Hematopoietic multipotent progenitor cell (in vitro differentiated cells): ENCODE data around the gene CCDC78. TPM values are rescaled to one million over a fixed set of nuclear protein-coding genes. Genes with fewer than 3 reads are reported as not detected.
"Not testable (repeated sequence)": the region's sequence is repeated elsewhere in the genome, so short reads cannot be mapped to it uniquely, and the experiment has no call there.

Experiments
- DNase-seq, 3 donors: peaks; one replicate each; pipeline ENCODE4 v3.0.0-alpha.2; 2011 to 2015; ENCODE audit warnings: low read depth in 2 of 3, low spot score in 2 of 3
- total RNA-seq: library from RNA; depleted of rRNA; stranded (reverse); fragments of >200 nt; gene quantifications from one replicate; pipeline ENCODE4 v1.2.3, GENCODE V29; 2012

CCDC78 gene
- total RNA-seq, 1 donor: 2.7 TPM

DNA sequence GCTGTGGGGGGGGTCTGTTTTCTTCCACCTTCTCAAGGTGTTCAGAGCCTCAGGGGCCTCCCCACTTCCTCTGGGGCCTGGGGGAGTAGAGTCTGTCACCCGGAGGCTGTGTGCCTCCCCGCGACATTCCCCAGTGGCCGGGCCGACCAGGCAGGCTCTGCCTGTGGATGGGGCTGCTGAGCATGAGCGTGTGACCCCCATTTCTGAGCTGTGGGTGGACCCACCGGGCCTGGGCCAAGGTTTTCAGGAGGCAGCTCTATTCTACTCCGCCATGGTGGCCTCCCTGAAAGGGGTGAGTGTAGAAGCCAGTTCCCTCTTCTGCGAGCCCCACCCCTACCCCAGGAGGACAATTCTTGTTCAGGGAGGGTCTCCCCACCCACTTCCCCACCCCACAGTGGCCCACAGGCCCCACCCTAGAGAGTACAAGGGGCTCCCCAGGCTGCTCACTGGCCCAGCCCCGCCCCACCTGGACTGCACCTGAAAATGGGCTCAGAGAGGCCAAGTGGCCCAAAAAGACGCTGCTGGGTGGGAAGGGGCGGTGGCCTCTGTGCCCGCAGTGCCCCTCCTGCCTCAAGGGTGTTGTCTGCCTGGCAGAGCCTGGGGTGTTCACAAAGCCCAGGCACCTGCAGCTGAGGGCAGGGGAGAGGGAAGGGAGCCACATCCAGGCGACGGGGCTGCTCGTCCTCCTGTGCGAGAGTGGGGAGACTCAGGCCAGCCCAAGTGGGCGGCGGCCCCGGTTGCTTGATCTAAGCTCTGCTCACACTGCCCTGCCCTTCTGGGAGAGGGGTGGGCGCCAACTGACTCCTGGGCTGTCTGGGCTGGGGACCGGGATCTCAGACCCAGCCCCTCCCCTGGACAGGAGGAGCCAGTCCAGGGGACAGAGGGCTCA is 35.6 kb upstream of the CCDC78 start:
- no peak for DNase-seq

DNA sequence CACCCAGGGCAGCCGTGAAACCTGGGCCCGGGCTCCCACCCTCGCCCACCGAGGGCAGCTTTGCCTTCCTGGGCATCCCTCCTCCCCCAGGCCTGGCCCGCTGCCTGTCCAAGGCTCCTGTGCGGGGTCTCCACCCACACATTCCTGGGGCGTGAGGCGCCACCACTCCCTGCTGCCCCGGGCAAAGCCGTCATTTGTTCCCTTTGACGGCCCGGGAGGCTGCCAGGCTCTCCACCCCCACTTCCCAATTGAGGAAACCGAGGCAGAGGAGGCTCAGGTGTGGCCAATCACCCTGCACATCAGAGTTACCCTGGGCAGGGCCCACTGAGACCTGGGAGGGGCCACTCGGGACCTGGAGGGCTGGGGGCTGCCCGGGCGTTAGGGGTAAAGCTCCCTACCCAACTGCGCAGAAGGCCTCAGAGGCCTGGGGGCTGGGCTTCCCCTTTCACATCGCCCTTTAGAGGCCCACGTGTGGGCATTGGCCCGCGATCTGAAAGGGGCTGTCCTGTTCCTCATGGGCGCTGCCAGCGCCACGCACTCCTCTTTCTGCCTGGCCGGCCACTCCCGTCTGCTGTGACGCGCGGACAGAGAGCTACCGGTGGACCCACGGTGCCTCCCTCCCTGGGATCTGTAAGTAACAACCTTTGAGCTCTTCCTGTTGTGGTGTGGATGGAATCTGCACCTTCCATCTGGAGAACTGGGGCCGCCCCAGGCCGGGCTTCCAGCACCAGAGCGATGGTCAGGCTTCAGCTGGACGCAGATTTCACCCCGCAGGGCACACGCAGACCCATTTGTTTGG is 34.5 kb upstream of the CCDC78 start, which contains the start of gene MSLN:
Gene MSLN, plus strand, starts transcription at position 190 of the 799 bp plus-strand sequence. CDS start 1,947 bp downstream, outside the sequence.
- no peak for DNase-seq

DNA sequence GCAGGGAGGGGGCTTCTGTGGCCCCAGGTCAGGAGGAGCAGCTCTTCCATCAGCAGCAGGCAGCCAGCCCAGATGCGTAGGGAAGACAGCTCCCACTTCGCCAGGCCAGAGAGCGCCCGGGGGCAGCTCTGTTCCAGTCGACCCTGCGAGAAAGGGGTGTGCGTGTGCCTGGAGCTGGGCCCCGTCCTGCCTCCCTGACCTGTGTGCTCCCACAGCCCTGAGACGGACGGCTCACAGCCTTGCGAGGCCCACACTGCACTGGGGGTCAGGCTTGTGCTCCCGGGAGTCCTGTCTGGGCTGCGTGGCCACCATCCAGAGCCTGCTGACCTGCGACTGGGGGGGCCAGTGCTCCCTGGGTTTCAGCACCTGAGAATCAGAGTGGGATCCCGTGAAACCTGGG is 33.8 kb upstream of the CCDC78 start:
- no peak for DNase-seq

DNA sequence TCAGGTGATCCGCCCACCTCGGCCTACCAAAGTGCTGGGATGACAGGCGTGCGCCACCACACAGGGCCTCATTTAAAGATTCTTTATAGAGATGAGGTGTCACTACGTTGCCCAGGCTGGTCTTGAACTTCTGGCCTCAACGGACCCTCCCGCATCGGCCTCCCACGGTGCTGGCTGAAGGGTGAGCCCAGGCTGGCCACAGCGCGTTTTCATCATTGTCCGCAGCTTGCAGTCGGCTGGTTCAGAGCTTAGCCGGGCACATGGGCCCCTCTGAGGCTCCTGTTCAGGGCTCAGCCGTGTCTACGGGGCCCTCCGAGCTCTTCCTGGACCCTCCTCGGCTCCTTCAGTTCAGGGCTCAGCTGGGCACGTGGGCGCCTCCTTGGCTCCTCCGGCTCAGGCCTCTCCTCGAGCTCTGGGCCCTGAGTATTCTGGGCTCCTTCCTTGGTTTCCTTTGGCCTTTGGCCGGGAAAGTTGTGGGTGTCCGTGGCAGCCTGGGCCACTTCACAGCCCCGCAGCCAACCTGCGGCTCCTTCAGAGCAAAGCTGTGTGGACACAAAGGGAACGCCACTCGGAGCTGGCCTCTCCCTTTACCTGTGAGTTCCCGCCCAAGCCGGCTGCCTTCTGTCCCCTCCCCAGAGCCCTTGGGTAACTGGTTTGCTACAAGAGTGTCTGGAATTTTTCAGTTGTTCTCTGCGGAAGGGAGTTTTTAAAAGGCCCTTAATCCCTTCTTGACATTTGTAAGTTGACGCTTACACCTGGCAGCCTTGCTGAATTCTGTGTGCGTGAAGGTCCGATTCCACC is 33.1 kb upstream of the CCDC78 start:
- no peak for DNase-seq

DNA sequence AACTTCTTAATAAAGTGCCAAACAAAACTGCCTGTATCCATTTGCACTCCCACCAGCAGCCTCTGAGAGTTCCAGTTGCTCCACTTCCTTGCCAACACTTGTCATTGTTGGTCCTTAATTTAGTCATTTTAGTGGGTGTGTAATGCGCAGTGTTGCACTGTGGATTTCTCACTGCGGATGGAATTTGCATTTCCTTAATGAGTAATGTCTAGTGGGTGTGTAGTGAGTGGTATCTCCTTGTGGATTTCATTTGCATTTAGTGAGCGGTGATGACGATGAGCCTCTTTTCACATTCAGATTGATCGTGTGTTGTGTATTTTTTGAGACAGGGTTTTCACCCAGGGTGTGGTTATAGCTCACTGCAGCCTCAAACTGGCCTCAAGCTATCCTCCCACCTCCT is 30.2 kb upstream of the CCDC78 start:
- no peak for DNase-seq

DNA sequence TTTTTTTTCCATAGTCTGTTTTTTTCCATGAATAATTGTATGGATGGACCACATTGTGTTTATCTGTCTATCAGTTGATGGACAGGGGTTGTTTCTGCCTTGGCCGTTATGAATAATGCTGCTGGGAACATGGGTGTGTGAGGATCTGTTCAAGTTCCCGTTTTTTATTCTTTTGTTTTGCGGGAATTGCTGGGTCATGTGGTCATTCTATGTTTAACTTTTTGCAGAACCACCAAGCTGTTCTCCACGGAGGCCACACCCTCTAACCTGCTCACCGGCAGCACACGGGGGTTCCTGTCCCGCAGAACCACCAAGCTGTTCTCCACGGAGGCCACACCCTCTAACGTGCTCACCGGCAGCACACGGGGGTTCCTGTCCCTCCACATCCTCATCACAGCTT is 28.4 kb upstream of the CCDC78 start:
- DNase-seq: peak in 2 of 3 donors; percentile 60 to 69

DNA sequence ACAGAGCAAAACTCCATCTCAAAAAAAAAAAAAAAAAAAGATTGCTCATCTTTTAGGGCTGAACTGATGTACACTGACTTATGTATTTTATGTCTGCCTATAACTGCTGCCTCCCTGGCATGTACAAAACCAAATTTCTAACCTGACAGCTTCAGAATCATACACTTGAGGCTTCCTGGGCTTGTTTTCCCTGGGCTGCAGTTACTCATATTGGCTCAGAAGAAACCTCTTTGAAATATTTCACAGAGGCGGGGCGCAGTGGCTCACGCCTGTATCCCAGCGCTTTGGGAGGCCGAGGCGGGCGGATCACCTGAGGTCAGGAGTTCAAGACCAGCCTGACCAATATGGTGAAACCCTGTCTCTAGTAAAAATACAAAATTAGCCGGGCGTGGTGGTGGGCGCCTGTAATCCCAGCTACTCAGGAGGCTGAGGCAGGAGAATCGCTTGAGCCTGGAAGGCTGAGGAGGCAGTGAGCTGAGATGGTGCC is 27.9 kb upstream of the CCDC78 start:
- DNase-seq: not testable (repeated sequence)

DNA sequence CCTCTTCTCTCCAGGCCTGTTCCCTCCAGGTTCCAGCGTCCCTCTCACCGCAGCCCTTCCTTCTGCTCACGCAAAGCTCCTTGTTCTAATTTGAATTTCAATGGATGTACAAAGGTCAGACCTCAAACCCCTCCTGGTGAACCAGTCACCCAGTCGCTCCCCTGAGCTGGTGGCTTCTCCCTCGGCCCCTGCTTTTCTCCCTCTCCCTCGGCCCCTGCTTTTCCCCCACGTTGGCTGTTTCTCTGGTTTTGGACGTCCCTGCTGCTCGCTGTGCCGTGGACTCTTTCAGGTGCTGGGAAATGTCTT is 25.7 kb upstream of the CCDC78 start:
- DNase-seq: no peak

DNA sequence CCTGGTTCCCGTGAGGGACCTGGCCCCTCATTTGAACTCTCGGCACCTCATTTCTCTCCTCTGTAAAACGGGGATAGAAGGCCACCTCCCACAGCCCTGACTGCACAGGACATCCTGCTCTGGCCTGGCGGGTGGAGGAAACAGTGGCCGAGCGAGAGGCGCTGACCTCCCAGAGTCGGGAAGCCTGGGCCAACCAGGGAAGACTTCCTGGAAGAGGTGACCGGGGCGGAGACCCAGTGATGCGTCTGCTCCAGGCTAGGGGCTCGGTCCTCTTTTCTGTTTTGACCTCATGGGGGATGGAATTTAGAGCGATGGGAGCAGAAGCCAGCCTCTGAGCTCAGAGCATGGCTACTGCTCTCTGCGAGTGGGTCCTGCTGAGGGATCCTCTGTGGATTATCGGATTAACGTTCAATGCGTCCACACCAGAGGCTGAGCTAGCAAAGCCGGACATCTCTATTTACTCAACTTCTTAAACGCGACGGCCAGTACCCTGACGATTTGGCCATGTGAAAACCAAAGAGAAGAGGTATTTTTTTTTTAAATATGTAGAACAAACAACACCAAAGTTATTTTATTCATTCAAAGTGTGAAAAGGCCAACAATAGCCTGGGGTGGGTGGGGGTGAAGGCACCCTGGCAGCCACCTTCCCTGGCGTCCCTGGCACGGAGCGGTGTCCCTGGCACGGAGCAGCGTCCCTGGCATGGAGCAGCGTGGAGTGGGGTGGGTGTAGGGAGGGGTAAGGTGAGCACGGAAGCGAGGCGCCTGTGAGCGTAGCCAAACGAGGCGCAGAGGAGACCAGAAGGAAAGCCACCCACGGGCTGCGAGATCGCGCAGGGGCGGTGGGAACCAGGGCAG is 25.1 kb upstream of the CCDC78 start:
- no peak for DNase-seq

DNA sequence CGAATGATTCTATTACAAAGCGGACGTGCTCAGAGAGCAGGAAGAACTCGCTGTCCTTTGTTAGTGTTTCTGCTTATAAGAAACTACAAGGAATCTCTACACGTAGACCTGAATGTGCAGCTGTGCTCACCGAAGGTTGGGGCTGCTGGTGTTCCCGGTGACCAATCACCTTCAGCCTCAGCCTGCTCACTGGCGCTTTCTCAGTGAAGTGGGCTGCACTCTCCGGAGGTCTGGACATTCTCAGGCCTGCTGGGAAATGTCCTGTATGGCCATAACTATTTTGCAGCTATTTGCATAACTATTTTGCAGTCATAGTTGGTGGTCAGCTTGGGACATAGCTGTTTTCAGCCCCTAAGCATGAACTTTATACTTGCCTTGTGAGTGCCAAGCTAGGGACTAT is 24.2 kb upstream of the CCDC78 start:
- DNase-seq: no peak

DNA sequence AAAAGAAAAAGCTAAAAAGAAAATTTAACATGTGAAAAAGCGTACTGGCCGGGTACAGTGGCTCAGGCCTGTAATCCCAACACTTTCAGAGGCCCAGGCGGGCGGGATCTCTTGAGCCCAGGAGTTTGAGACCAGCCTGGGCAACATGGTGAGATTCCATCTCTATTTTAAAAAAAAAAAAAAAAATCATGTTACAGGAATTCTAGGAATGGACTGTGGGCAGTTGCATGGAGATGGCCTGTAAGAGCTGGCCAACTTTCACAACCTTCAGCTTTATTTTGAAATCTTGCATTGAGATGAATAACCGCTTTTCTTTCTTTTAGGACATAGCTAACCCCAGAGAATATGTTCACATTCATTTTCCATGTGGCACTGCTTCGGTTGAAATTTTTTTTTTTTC is 22.8 kb upstream of the CCDC78 start:
- no peak for DNase-seq

DNA sequence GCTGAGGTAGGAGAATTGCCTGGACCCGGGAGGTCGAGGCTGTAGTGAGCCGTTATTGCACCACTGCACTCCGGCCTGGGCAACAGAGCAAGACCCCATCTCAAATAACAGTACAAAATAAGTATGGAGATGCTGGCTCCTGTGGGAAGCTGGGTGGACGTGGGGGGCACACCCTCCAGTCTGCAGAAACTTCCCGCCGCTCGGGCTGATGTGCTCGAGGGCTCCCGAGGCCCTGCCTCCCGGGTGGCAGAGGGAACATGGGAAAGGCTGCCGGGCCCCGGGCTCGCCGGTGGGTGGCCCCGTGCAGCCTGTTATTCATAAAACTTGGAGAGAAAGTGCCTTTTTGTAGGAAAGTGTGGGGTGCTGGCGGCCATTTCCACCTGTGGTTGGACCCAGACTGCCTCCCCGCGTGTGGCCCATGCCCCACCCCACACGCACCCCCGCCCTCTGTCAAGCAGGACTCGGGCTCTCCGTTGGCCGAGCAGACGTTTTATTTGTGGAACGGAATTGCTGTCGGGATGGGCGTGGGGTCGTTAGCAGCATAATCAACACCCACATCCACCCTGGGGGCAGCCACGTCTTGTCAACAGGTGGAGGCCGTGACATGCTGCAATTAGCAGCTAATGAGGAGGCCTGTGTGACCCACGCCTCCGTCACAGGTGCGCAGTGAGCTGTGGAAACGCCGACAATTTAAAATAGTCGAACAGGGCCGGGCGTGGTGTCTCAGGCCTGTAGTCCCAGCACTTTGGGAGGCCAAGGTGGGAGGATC is 21.9 kb upstream of the CCDC78 start:
- no peak for DNase-seq

DNA sequence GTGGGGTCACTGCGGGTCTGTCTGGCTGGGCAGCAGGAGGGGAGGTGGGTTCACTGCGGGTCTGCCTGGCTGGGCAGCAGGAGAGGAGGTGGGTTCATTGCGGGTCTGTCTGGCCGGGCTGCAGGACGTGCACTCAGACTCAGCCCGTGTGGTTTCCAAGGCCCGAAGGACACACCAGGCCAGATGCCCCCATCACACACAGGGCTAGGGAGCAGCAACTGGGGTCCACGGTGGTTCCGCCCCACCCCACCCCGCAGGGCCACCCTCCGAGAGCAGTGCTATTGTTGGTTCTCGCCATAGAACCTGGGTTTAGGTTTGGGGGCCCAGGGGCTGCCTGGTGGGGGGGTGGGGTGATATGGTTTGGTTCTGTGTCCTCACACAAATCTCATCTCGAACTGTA is 20.4 kb upstream of the CCDC78 start:
- no peak for DNase-seq

DNA sequence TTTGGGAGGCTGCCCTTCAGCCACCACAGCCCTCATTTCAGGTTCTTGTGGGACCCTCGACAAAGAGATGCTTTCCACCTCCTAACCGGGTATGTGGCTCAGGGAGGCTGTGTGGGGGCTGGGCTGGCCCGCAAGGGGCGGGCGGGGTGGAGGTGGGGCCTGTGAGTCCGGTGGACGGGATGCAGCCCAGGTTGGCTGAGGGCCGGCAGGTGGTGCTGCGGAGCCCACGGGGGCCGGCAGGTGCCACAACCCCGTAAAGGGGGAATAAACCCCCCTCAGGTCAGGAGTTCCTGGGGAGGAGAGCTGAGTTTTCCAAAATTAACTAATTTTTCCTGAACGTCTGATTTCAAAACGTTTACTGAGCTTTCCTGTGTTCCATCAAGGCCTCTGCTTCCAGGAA is 19.5 kb upstream of the CCDC78 start:
- DNase-seq: peak in 2 of 3 donors; percentile 48 to 54

DNA sequence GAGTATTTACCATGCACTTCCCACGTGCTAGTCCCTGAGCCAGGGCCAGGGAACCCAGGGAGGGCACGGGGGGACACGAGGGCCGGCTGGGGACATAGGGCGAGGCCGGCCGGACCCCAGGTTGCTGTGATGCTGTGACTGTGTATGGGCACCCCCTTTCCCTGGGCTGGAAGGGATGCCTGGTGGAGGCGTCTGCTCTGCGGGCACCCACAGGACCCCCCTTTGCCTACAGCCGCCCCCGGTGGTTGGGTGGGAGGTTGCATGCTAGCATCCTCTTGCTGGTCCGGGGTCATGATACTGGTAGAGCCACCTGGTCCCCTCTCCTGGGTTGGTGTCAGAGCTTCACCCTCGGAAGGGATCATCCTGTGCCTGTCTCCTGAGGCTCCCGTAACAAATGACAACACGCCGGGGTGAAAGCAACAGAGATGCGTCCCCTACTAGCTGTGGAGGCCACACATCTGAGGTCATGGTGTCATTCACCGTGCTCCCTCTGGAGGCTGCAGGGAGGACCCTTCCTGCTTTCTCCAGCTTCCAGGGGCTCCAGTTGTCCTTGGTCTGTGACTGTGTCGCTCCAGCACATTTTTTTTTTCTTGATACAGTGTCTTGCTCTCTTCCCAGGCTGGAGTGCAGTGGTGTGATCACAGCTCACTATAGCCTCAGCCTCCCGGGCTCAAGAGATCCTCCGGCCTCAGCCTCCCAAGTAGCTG is 17.7 kb upstream of the CCDC78 start:
- DNase-seq: no peak

DNA sequence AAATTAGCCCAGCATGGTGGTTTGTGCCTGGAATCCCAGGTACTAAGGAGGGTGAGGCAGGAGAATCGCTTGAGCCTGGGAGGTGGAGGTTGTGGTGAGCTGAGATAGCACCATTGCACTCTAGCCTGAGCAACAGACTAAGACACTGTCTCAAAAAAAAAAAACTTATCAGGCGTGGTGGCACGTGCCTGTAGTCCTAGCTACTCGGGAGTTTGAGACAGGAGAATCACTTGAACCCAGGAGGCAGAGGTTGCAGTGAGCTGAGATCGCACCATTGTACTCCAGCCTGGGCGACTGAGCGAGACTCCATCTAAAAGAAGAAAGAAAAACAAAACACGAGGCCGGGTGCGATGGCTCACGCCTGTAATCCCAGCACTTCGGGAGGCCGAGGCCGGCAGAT is 16.7 kb upstream of the CCDC78 start:
- DNase-seq: not testable (repeated sequence)

DNA sequence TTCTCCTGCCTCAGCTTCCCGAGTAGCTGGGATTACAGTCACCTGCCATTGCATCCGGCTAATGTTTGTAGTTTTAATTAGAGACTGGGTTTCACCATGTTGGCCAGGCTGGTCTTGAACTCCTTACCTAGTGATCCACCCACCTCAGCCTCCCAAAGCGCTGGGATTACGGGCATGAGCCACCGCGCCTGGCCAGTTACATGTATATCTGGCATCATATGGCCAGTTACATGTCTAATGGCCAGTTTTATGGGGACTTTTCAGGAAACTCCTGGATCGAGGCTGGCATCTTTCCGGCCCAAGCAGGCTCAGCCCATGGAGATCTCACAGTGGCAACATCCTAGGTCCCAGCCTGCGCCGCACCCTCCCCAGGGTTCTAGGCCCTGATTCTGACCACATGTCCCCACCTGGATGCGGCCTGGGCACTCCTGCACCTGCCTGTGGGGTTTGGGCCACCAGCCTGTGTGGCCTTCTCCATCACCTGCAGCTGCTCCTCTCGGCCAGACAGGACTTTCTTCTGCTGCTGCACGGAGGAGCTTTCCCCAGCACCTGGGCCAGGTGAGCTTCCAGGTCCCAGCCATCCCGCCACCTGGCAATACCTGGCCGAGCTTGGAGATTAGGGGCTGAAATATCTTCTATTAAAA is 15.9 kb upstream of the CCDC78 start:
- DNase-seq: no peak
